OCI-LY7 (cell line): ENCODE measurements around the gene CACNA1D. TPM values are rescaled to one million over a fixed set of nuclear protein-coding genes. Genes with fewer than 3 reads are reported as not detected.
"Not testable (repeated sequence)": the region's sequence is repeated elsewhere in the genome, so short reads cannot be mapped to it uniquely, and the experiment has no call there.

Experiments
- BruUV-seq: library from RNA; stranded (reverse); fragments of 400-500 nt; replicated peaks from 2 replicates; lab custom pipeline; 2021; lab: Mats Ljungman, UMichigan
- CTCF ChIA-PET: fragments of 300-600 bp; sonication (Branson Sonifier 250); formaldehyde crosslinking; loops from one replicate; lab custom pipeline; 2022; ENCODE audit warnings: antibody characterized with exemption; ENCODE audit not compliant: unreplicated experiment; lab: Charles Lee
- POLR2A ChIA-PET: fragments of 300-600 bp; sonication (Branson Sonifier 250); formaldehyde crosslinking; loops from one replicate; lab custom pipeline; 2022; ENCODE audit warnings: antibody characterized with exemption; lab: Charles Lee
- DNase-seq: peaks from one replicate; pipeline ENCODE4 v3.0.0-alpha.2; 2015; ENCODE audit warnings: low spot score
- H2AFZ ChIP-seq: fragments of 200-600 bp; sonication (generic), shearing (Covaris generic); 2 replicates; pipeline ENCODE4 v1.6.1; 2014; ENCODE audit warnings: mild to moderate bottlenecking, antibody characterized with exemption, low read length, moderate library complexity
- H3K27ac ChIP-seq: fragments of 200-600 bp; sonication (generic); 2 replicates; pipeline ENCODE4 v1.5.1; 2014; ENCODE audit warnings: mixed run types, low read depth, mild to moderate bottlenecking, moderate library complexity, low read length, inconsistent platforms; ENCODE audit not compliant: poor library complexity, severe bottlenecking
- H3K36me3 ChIP-seq: fragments of 200-600 bp; sonication (generic); 2 replicates; pipeline ENCODE4 v1.6.1; 2014; ENCODE audit warnings: mild to moderate bottlenecking, antibody characterized with exemption, low read length, moderate library complexity, mixed read lengths; ENCODE audit not compliant: insufficient read depth
- H3K4me1 ChIP-seq: fragments of 200-600 bp; sonication (generic); 2 replicates; pipeline ENCODE4 v1.5.1; 2014; ENCODE audit warnings: mild to moderate bottlenecking, low read length; ENCODE audit not compliant: insufficient read depth, poor library complexity, severe bottlenecking
- H3K4me2 ChIP-seq: fragments of 200-600 bp; sonication (generic); 2 replicates; pipeline ENCODE4 v1.6.1; 2014; ENCODE audit warnings: mild to moderate bottlenecking, low read length
- H3K4me3 ChIP-seq: fragments of 200-600 bp; sonication (generic); 2 replicates; pipeline ENCODE4 v1.5.1; 2014; ENCODE audit warnings: mild to moderate bottlenecking, low read depth, low read length; ENCODE audit not compliant: poor library complexity, severe bottlenecking
- H3K79me2 ChIP-seq: fragments of 200-600 bp; sonication (generic); 2 replicates; pipeline ENCODE4 v1.6.1; 2016; ENCODE audit warnings: low read depth, mild to moderate bottlenecking, low read length, moderate library complexity, mixed read lengths; ENCODE audit not compliant: insufficient read depth
- H3K9me2 ChIP-seq: fragments of 200-600 bp; sonication (generic); 2 replicates; pipeline ENCODE4 v1.6.1; 2016; ENCODE audit warnings: mild to moderate bottlenecking, low read length, mixed read lengths; ENCODE audit not compliant: insufficient read depth
- H3K9me3 ChIP-seq: fragments of 200-600 bp; sonication (generic); 2 replicates; pipeline ENCODE4 v1.6.1; 2014; ENCODE audit warnings: mild to moderate bottlenecking, mixed run types, low read length, mixed read lengths
- H4K20me1 ChIP-seq: fragments of 200-600 bp; sonication (generic); 2 replicates; pipeline ENCODE4 v1.6.1; 2014; ENCODE audit warnings: mild to moderate bottlenecking, antibody characterized with exemption, low read length, moderate library complexity, mixed read lengths; ENCODE audit not compliant: insufficient read depth
- CTCF ChIP-seq: fragments of 200-600 bp; sonication (generic); conservative IDR thresholded peaks from 2 replicates; pipeline ENCODE4 v1.5.1; 2014; ENCODE audit warnings: mild to moderate bottlenecking, antibody characterized with exemption, low read length, moderate library complexity, mixed read lengths
- EZH2phosphoT487 ChIP-seq: fragments of 200-600 bp; sonication (generic); IDR thresholded peaks from 2 replicates; pipeline ENCODE4 v1.6.1; 2018; ENCODE audit warnings: low read depth, borderline replicate concordance, mild to moderate bottlenecking, mixed run types, antibody characterized with exemption, low read length, moderate library complexity, mixed read lengths
- intact Hi-C: fragments of 100-400 bp; cut with micrococcal nuclease; formaldehyde crosslinking; loops from one replicate; pipeline ENCODE4 v1.10.0; 2022; ENCODE audit not compliant: unreplicated experiment
- total RNA-seq, 2 experiments: library from RNA; depleted of rRNA in 1 of 2; stranded (reverse); fragments of >200 nt in 1 of 2; shearing (Covaris generic) in 1 of 2; gene quantifications; 2 replicates each; pipeline ENCODE4 v1.2.3, GENCODE V29; 2014 to 2022

The CACNA1D gene
- total RNA-seq, 2 experiments from 2014 or later: 0.42 TPM; not detected in 1

GRCh38 chr3:53460326-53460725, 34.1 kb upstream of the CACNA1D start:
- no peaks in the 10 kb centered on the region for H3K9me2 ChIP-seq
- no peak overlapping the region for H3K4me2 ChIP-seq
- POLR2A ChIA-PET: interaction anchor here (0.6 kb wide), 1 partner anchor 21 kb away, joined by 3 read pairs; no protein-coding TSS in a partner anchor
- DNase-seq: no peak
- H2AFZ ChIP-seq: no peak overlapping the region
- H3K4me1 ChIP-seq: no peaks in the 10 kb centered on the region
- CTCF ChIA-PET: no interaction called here
- H3K9me3 ChIP-seq: no peaks in the 10 kb centered on the region
- BruUV-seq: no TSS peak
- H3K27ac ChIP-seq: no peak overlapping the region
- TF ChIP-seq EZH2phosphoT487: no peak
- no peak for TF ChIP-seq CTCF
- H3K4me3 ChIP-seq: no peak overlapping the region
- no peaks in the 10 kb centered on the region for H3K79me2 ChIP-seq
- intact Hi-C loops: no loop called here
- H4K20me1 ChIP-seq: no peaks in the 10 kb centered on the region
- H3K36me3 ChIP-seq: no peaks in the 10 kb centered on the region

- Histone ChIP-seq H2AFZ (no peak overlapping the region), H3K79me2 (no peaks in the 10 kb centered on the region), H3K36me3 (no peaks in the 10 kb centered on the region), H3K4me1 (no peaks in the 10 kb centered on the region), H4K20me1 (no peaks in the 10 kb centered on the region), H3K9me3 (no peaks in the 10 kb centered on the region), H3K27ac (no peak overlapping the region), H3K9me2 (no peaks in the 10 kb centered on the region), H3K4me2 (no peak overlapping the region), H3K4me3 (no peak overlapping the region)
- ChIA-PET POLR2A (no interaction called here), CTCF (no interaction called here)
- BruUV-seq: no TSS peak
- TF ChIP-seq CTCF (no peak), EZH2phosphoT487 (no peak)
- no peak for DNase-seq
- intact Hi-C loops: no loop called here
Measured at GRCh38 chr3:53464424-53464823, 30.0 kb upstream of the CACNA1D start.

GRCh38 chr3:53469758-53470157, 24.7 kb upstream of the CACNA1D start:
- intact Hi-C loops, H3K4me1 ChIP-seq, H3K79me2 ChIP-seq, H3K4me2 ChIP-seq, H2AFZ ChIP-seq, H3K27ac ChIP-seq, BruUV-seq, H3K4me3 ChIP-seq, H3K36me3 ChIP-seq, H3K9me3 ChIP-seq, POLR2A ChIA-PET, CTCF ChIA-PET, DNase-seq, H3K9me2 ChIP-seq, H4K20me1 ChIP-seq: not testable (repeated sequence)
